ENCODE results near the gene FGGY. TPM values are rescaled to one million over a fixed set of nuclear protein-coding genes. Genes with fewer than 3 reads are reported as not detected.
A peak's percentile ranks its signal among the peaks of the same experiment; 100 is the strongest.
"Not testable (repeated sequence)": the region's sequence is repeated elsewhere in the genome, so short reads cannot be mapped to it uniquely, and the experiment has no call there.

The FGGY gene
- total and polyA plus RNA-seq, 5 donors: 10.0 to 20.5 (median 19.9) TPM

GRCh38 chr1:59554011-59554663 is 257.2 kb downstream of the FGGY start:
- Histone ChIP-seq H3K4me1 (ENCODE audit: control insufficient read depth, insufficient read depth, low read length) (no peaks in the 10 kb centered on the region), H3K4me3 (ENCODE audit: low read length) (no peak overlapping the region), H3K27ac (ENCODE audit: low read length) (no peak overlapping the region), H3K9me3 (ENCODE audit: control insufficient read depth, low read length) (no peaks in the 10 kb centered on the region), H3K27me3 (ENCODE audit: control insufficient read depth, insufficient read depth) (no peaks in the 10 kb centered on the region)
- no peak for ATAC-seq
- no peak for DNase-seq
- intact Hi-C loops (cut with DNase I): no loop called here
- 76% methylated on average over 8 of the region's 8 CpGs for WGBS

DNA sequence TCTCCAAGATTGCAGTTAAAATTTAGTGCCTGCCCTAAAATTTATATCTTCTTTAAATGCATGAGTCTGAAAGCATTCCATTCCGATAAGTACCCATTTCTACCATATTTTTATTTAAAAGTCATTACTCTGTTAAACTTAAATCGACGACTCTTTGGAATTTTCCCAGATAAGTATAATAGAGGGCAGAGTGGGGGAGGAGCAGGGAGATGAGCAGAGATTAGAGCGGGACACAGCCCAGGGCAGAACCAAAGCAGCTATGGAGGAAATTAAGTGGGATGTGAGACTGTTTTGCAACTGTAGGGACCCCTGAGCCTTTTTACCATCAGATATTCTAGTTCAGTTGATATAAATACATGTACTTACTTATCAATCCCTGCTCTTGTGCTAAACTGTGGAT is 257.9 kb downstream of the FGGY start:
- ATAC-seq: no peak
- intact Hi-C loops (cut with DNase I): no loop called here

GRCh38 chr1:59556398-59556797 is 259.5 kb downstream of the FGGY start:
- WGBS: 99% methylated on average over 1 of the region's 1 CpG
- Histone ChIP-seq H3K27me3 (ENCODE audit: control insufficient read depth, insufficient read depth) (no peaks in the 10 kb centered on the region), H3K4me1 (ENCODE audit: control insufficient read depth, insufficient read depth, low read length) (no peaks in the 10 kb centered on the region), H3K9me3 (ENCODE audit: control insufficient read depth, low read length) (no peaks in the 10 kb centered on the region), H3K4me3 (ENCODE audit: low read length) (no peak overlapping the region), H3K27ac (ENCODE audit: low read length) (no peak overlapping the region)
- DNase-seq (no peak), ATAC-seq (no peak)
- intact Hi-C loops (cut with DNase I): no loop called here

More for the DNA sequence above, 257.9 kb downstream of the FGGY start:
- no peak for DNase-seq
- WGBS: 74% methylated on average over 4 of the region's 4 CpGs
- Histone ChIP-seq H3K4me1 (ENCODE audit: control insufficient read depth, insufficient read depth, low read length) (no peaks in the 10 kb centered on the region), H3K27me3 (ENCODE audit: control insufficient read depth, insufficient read depth) (no peaks in the 10 kb centered on the region), H3K27ac (ENCODE audit: low read length) (no peak overlapping the region), H3K9me3 (ENCODE audit: control insufficient read depth, low read length) (no peaks in the 10 kb centered on the region), H3K4me3 (ENCODE audit: low read length) (no peak overlapping the region)

DNA sequence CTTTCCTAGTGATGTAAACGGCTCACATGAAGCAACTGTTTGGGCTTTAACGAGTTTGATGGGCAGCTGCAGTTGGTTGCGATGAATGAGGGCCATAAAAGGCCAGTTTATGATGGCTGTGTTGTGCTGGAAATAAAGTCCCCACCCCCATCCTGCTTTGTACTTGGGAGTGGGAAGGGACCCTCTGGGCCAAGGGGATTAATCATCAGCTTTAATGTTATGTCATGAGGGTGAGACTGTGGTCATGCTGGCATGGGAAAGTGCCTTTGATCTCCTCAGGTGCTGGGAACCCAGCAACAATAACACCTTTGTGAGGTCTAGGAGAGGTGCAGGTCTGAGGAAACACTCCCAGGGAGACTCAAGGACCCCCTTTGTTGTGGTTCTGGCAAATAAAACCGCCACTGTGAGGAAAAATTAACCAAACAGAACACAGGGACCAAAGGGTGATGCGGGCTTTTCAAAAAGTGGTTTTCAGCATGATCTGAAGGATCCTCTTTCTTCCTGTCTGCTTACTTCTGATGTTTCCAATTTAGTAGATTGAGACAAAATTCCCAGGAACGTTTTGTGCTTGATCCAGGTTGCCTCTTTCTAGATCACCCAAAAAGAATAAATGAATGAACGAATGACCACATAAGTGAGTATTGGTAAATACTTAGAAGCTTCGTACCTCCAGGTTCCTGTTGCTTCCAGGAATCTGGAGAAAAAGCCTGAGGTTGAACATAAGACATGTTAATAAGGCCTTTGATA is 260.1 kb downstream of the FGGY start:
- DNase-seq (no peak), ATAC-seq (no peak)
- no peaks in the 10 kb centered on the region for H3K4me1 ChIP-seq (ENCODE audit: control insufficient read depth, insufficient read depth, low read length)
- H3K4me3 ChIP-seq (ENCODE audit: low read length): no peak overlapping the region
- no peaks in the 10 kb centered on the region for H3K27me3 ChIP-seq (ENCODE audit: control insufficient read depth, insufficient read depth)
- H3K27ac ChIP-seq (ENCODE audit: low read length): no peak overlapping the region
- no peaks in the 10 kb centered on the region for H3K9me3 ChIP-seq (ENCODE audit: control insufficient read depth, low read length)
- WGBS: 87% methylated on average over 8 of the region's 8 CpGs
- intact Hi-C loops (cut with DNase I): no loop called here

DNA sequence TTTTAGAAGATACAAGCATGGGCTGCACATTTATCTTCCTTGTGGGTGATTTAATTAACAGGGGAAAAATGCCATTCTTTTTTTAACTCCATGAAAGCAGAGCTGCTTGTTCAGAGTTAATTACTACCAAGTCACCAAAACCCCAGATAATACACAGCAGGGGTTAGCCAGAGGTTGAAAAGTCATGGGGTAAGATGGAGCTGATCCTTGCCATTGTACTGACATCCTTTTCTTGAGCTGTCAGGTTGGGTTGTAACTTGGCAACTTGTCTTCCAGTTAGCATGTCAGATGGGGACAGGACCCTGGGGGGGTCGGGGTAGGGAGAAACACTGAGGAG is 260.6 kb downstream of the FGGY start:
- no peaks in the 10 kb centered on the region for H3K4me1 ChIP-seq (ENCODE audit: control insufficient read depth, insufficient read depth, low read length)
- intact Hi-C loops (cut with DNase I): no loop called here
- DNase-seq: no peak
- ATAC-seq: no peak
- no peak overlapping the region for H3K27ac ChIP-seq (ENCODE audit: low read length)
- no peaks in the 10 kb centered on the region for H3K9me3 ChIP-seq (ENCODE audit: control insufficient read depth, low read length)
- no peaks in the 10 kb centered on the region for H3K27me3 ChIP-seq (ENCODE audit: control insufficient read depth, insufficient read depth)
- no peak overlapping the region for H3K4me3 ChIP-seq (ENCODE audit: low read length)
- 85% methylated on average over 1 of the region's 1 CpG for WGBS

DNA sequence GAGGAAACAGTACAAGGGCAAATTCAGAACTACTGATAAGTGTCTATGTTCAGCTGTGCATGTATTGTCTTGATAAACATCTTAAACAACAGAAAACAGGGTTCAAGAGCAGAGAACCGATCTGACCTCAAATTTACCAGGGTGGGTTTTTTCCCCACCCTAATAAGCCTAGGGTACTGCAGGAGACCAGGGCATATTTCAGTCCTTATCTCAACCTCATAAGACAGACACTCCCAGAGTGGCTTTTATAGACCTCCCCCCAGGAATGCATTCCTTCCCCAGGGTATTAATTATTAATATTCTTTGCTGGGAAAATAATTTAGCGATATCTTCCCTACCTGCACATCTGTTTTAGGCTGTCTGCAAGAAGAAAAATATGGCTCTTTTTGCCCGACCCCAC is 261.7 kb downstream of the FGGY start:
- 98% methylated on average over 3 of the region's 3 CpGs for WGBS
- intact Hi-C loops (cut with DNase I); H3K4me1 ChIP-seq (ENCODE audit: control insufficient read depth, insufficient read depth, low read length); H3K9me3 ChIP-seq (ENCODE audit: control insufficient read depth, low read length); H3K4me3 ChIP-seq (ENCODE audit: low read length); DNase-seq; ATAC-seq; H3K27ac ChIP-seq (ENCODE audit: low read length); H3K27me3 ChIP-seq (ENCODE audit: control insufficient read depth, insufficient read depth): not testable (repeated sequence)

GRCh38 chr1:59560807-59561450 is 264.0 kb downstream of the FGGY start:
- intact Hi-C loops (cut with DNase I): no loop called here

DNA sequence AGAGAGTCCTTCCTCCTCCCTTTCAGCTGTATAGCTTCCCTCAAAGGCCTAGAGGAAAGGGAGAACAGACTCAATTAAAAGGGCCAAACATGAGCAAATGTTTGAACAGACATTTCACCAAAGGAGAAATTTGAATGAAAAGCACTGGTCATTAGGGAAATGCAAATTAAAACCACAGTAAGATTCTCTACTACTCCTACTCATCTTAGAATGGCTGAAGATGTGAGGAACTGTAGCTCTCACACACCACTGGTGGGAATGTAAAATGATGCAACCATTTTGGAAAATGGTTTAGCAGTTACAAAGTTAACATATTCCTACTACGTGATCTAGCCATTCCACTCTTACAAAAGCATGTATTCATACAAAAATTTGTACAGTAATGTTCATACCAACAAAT is 264.9 kb downstream of the FGGY start:
- no peaks in the 10 kb centered on the region for H3K27me3 ChIP-seq (ENCODE audit: control insufficient read depth, insufficient read depth)
- H3K4me3 ChIP-seq (ENCODE audit: low read length): no peak overlapping the region
- 77% methylated on average over 1 of the region's 1 CpG for WGBS
- no peak overlapping the region for H3K27ac ChIP-seq (ENCODE audit: low read length)
- no peak for DNase-seq
- intact Hi-C loops (cut with DNase I): no loop called here
- no peak for ATAC-seq
- peaks cover 2% of the 10 kb centered on the region for H3K4me1 ChIP-seq (ENCODE audit: control insufficient read depth, insufficient read depth, low read length)
- no peaks in the 10 kb centered on the region for H3K9me3 ChIP-seq (ENCODE audit: control insufficient read depth, low read length)

More at GRCh38 chr1:59560807-59561450, 264.0 kb downstream of the FGGY start:
- no peak overlapping the region for H3K27ac ChIP-seq (ENCODE audit: low read length)
- H3K4me1 ChIP-seq (ENCODE audit: control insufficient read depth, insufficient read depth, low read length): peaks cover 2% of the 10 kb centered on the region
- no peak for DNase-seq
- H3K4me3 ChIP-seq (ENCODE audit: low read length): no peak overlapping the region
- WGBS: 92% methylated on average over 6 of the region's 6 CpGs
- no peaks in the 10 kb centered on the region for H3K9me3 ChIP-seq (ENCODE audit: control insufficient read depth, low read length)
- ATAC-seq: peak in 1 of 2 donors; percentile 50
- no peaks in the 10 kb centered on the region for H3K27me3 ChIP-seq (ENCODE audit: control insufficient read depth, insufficient read depth)

- intact Hi-C loops (cut with DNase I): no loop called here
- DNase-seq (no peak), ATAC-seq (no peak)
- Histone ChIP-seq H3K4me3 (ENCODE audit: low read length) (no peak overlapping the region), H3K27me3 (ENCODE audit: control insufficient read depth, insufficient read depth) (no peaks in the 10 kb centered on the region), H3K4me1 (ENCODE audit: control insufficient read depth, insufficient read depth, low read length) (peaks cover 2% of the 10 kb centered on the region), H3K27ac (ENCODE audit: low read length) (no peak overlapping the region), H3K9me3 (ENCODE audit: control insufficient read depth, low read length) (no peaks in the 10 kb centered on the region)
- 78% methylated on average over 6 of the region's 6 CpGs for WGBS
These were observed 267.4 kb downstream of the FGGY start for GRCh38 chr1:59564192-59564891.

- peak in 1 of 2 donors; percentile 28 for ATAC-seq
These were observed 268.9 kb downstream of the FGGY start for GRCh38 chr1:59565611-59566410.

More at GRCh38 chr1:59565611-59566410, 268.9 kb downstream of the FGGY start:
- Histone ChIP-seq H3K4me1 (ENCODE audit: control insufficient read depth, insufficient read depth, low read length) (peaks cover 2% of the 10 kb centered on the region), H3K27me3 (ENCODE audit: control insufficient read depth, insufficient read depth) (no peaks in the 10 kb centered on the region), H3K9me3 (ENCODE audit: control insufficient read depth, low read length) (no peaks in the 10 kb centered on the region), H3K4me3 (ENCODE audit: low read length) (no peak overlapping the region), H3K27ac (ENCODE audit: low read length) (no peak overlapping the region)
- intact Hi-C loops (cut with DNase I): no loop called here
- peak in 2 of 3 donors; percentile 46 to 52 for DNase-seq
- 64% methylated on average over 5 of the region's 5 CpGs for WGBS

Measured in right cardiac atrium (tissue), 5 donors.